K562 (cell line): Measurements from ENCODE around the gene ARMC12. TPM values are rescaled to one million over a fixed set of nuclear protein-coding genes. Genes with fewer than 3 reads are reported as not detected.

Source experiments
- ATAC-seq: fragments of 200-7000 bp; cut with Tn5 transposase; 3 replicates; pipeline ENCODE4 v1.9.1; 2020; ENCODE audit warnings: moderate library complexity
- BruUV-seq: library from RNA; stranded (reverse); fragments of 400-500 nt; replicated peaks from 2 replicates; lab custom pipeline; 2021; lab: Mats Ljungman, UMichigan
- CTCF ChIA-PET: fragments of 300-600 bp; formaldehyde crosslinking; extraction: SDS; loops from one replicate; lab custom pipeline; 2021; ENCODE audit warnings: low intra/inter-chr PET ratio; lab: Yijun Ruan, JAX
- POLR2A ChIA-PET: fragments of 300-600, 350-650 bp; sonication (Branson Sonifier 250); formaldehyde crosslinking; extraction: SDS; loops from one replicate; lab custom pipeline; 2021; ENCODE audit warnings: antibody characterized with exemption, inconsistent platforms; lab: Yijun Ruan, JAX
- DNase-seq, 4 experiments: peaks; one replicate each; pipeline versions ENCODE4 v3.0.0 to v3.0.0-alpha.2; 2011 to 2018; ENCODE audit warnings: low spot score in 3 of 4, mixed read lengths in 3 of 4; ENCODE audit errors: extremely low read depth in 1 of 4
- FAIRE-seq: peaks from 2 replicates; lab custom pipeline; 2011; peaks lifted over from hg19 to GRCh38; lab: Jason Lieb, UNC
- H2AFZ ChIP-seq: 2 replicates; pipeline ENCODE4 v1.6.0; 2011; ENCODE audit warnings: low read depth, low read length, control low read depth, inconsistent platforms
- H3K27ac ChIP-seq: fragments of 200-600 bp; 3 replicates; pipeline ENCODE4 v1.8.0; 2011; ENCODE audit warnings: low read depth, mild to moderate bottlenecking, control low read depth, inconsistent platforms, low read length, moderate library complexity, mixed read lengths; ENCODE audit errors: extremely low read depth
- H3K27me3 ChIP-seq, 2 experiments: fragments of 300-600 bp in 1 of 2; 2 replicates in 1 of 2; 3 replicates in 1 of 2; pipeline versions ENCODE4 v1.6.0 to v1.8.0; 2011; ENCODE audit warnings: inconsistent platforms in 2 of 2, low read length in 2 of 2, mild to moderate bottlenecking in 1 of 2, mixed read lengths in 1 of 2, moderate library complexity in 1 of 2; ENCODE audit not compliant: control insufficient read depth in 2 of 2, insufficient read depth in 2 of 2
- H3K36me3 ChIP-seq: fragments of 300-600 bp; 3 replicates; pipeline ENCODE4 v1.8.0; 2011; ENCODE audit warnings: mild to moderate bottlenecking, low read length, inconsistent platforms; ENCODE audit not compliant: control insufficient read depth, insufficient read depth
- H3K4me1 ChIP-seq, 2 experiments: fragments of 200-600 bp in 1 of 2; replicated peaks in 1 of 2; 2 replicates in 1 of 2; 3 replicates in 1 of 2; pipeline versions ENCODE4 v1.5.1 to v1.8.0; 2011; ENCODE audit warnings: inconsistent platforms in 2 of 2, low read length in 2 of 2, mild to moderate bottlenecking in 1 of 2, mixed read lengths in 1 of 2, moderate library complexity in 1 of 2; ENCODE audit not compliant: control insufficient read depth in 2 of 2, insufficient read depth in 2 of 2
- H3K4me2 ChIP-seq: 2 replicates; pipeline ENCODE4 v1.6.1; 2011; ENCODE audit warnings: low read length, control low read depth, inconsistent platforms, mixed read lengths; ENCODE audit not compliant: insufficient read depth
- H3K4me3 ChIP-seq: fragments of 200-600 bp; sonication (generic), shearing (Covaris generic); 2 replicates; pipeline ENCODE4 v1.5.1; 2016; ENCODE audit warnings: control low read depth, inconsistent platforms
- H3K79me2 ChIP-seq: fragments of 200-600 bp; 3 replicates; pipeline ENCODE4 v1.8.0; 2011; ENCODE audit warnings: low read length, inconsistent platforms; ENCODE audit not compliant: control insufficient read depth, insufficient read depth
- H3K9ac ChIP-seq, 2 experiments: 2 replicates each; pipeline versions ENCODE4 v1.6.0 to v1.6.1; 2011; ENCODE audit warnings: low read depth in 2 of 2, low read length in 2 of 2, control low read depth in 1 of 2, inconsistent platforms in 1 of 2, mild to moderate bottlenecking in 1 of 2, mixed read lengths in 1 of 2; ENCODE audit not compliant: insufficient read depth in 1 of 2
- H3K9me1 ChIP-seq: one replicate; pipeline ENCODE4 v1.6.0; 2011; ENCODE audit warnings: inconsistent platforms, mild to moderate bottlenecking, low read length, moderate library complexity; ENCODE audit not compliant: control insufficient read depth, insufficient read depth
- H3K9me3 ChIP-seq: replicated peaks from 2 replicates; pipeline ENCODE4 v1.5.1; 2011; ENCODE audit warnings: low read depth, low read length, inconsistent platforms; ENCODE audit not compliant: control insufficient read depth, insufficient read depth
- H4K20me1 ChIP-seq: replicated peaks from 2 replicates; pipeline ENCODE4 v1.6.1; 2011; ENCODE audit warnings: low read length, inconsistent platforms, mixed read lengths; ENCODE audit not compliant: control insufficient read depth, insufficient read depth
- CBFA2T2 ChIP-seq: fragments of 450-650 bp; conservative IDR thresholded peaks from 2 replicates; pipeline ENCODE4 v1.6.1; 2017; ENCODE audit warnings: mild to moderate bottlenecking
- EGR1 ChIP-seq: fragments of 450-650 bp; conservative IDR thresholded peaks from 2 replicates; pipeline ENCODE4 v1.6.1; 2017; ENCODE audit warnings: mild to moderate bottlenecking
- L3MBTL2 ChIP-seq: fragments of 450-650 bp; IDR thresholded peaks from 2 replicates; pipeline ENCODE4 v1.6.1; 2016; ENCODE audit warnings: mild to moderate bottlenecking, moderate library complexity
- MAZ ChIP-seq, 2 experiments: fragments of 450-650 bp in 1 of 2; sonication (generic) in 1 of 2; formaldehyde crosslinking; IDR thresholded peaks in 1 of 2; conservative IDR thresholded peaks in 1 of 2; 2 replicates each; pipeline versions ENCODE4 v1.4.0 to v1.5.0; 2020; ENCODE audit warnings: mild to moderate bottlenecking in 1 of 2, missing genetic modification reagents in 1 of 2
- PCBP1 ChIP-seq: fragments of 200-400 bp; formaldehyde crosslinking; IDR thresholded peaks from 2 replicates; pipeline ENCODE4 v1.6.1; 2018; ENCODE audit warnings: mild to moderate bottlenecking, low read depth, low read length; ENCODE audit not compliant: poor library complexity, severe bottlenecking
- RAD51 ChIP-seq: fragments of 450-650 bp; IDR thresholded peaks from 2 replicates; pipeline ENCODE4 v1.7.1; 2016; ENCODE audit warnings: low read depth, mild to moderate bottlenecking, borderline replicate concordance
- SRSF9 ChIP-seq: fragments of 200-400 bp; formaldehyde crosslinking; IDR thresholded peaks from 2 replicates; pipeline ENCODE4 v1.6.1; 2017; ENCODE audit warnings: low read depth, low read length, borderline replicate concordance
- STAG1 ChIP-seq: sonication (generic); formaldehyde crosslinking; IDR thresholded peaks from 2 replicates; pipeline ENCODE4 v1.5.0; 2020; ENCODE audit warnings: missing genetic modification reagents, borderline replicate concordance
- ZBTB7A ChIP-seq: IDR thresholded peaks from 2 replicates; pipeline ENCODE4 v1.6.1; 2011; ENCODE audit warnings: low read depth, mild to moderate bottlenecking, low read length, moderate library complexity, borderline replicate concordance; ENCODE audit not compliant: control insufficient read depth
- WGBS: fragments of 100-300 bp; shearing (Covaris generic); methylation state at CpG from one replicate; pipeline ENCODE4 v1.1.6; 2016; ENCODE audit warnings: low coverage, mixed read lengths; ENCODE audit not compliant: insufficient coverage; ENCODE audit errors: missing lambda C conversion rate; 5-methylcytosine and 5-hydroxymethylcytosine counted together
- in situ Hi-C: fragments of 300-500 bp; cut with MboI; formaldehyde crosslinking; loops from 4 replicates; pipeline ENCODE4 v1.15.0; 2018; ENCODE audit warnings: inconsistent platforms, mixed read lengths
- intact Hi-C: fragments of 100-400 bp; cut with micrococcal nuclease; formaldehyde crosslinking; loops from 2 replicates; pipeline ENCODE4 v1.14.2; 2022
- polyA plus RNA-seq, 8 experiments: library from polyadenylated mRNA; depleted of rRNA in 4 of 8; stranded (reverse) in 5 of 8; unstranded in 3 of 8; fragments of >200 nt; fragmentation: Nextera tagmentation in 2 of 8; fragmentation: Illumina TruSeq in 1 of 8; extraction: Ambion mirVana in 2 of 8; extraction: Trizol in 1 of 8; gene quantifications; 2 replicates each; pipeline versions ENCODE4 v1.2.1 to v1.2.3, GENCODE V29; 2011 to 2014; ENCODE audit warnings: inconsistent platforms in 1 of 8, missing spikeins in 1 of 8
- total RNA-seq, 7 experiments: library from RNA; depleted of rRNA in 6 of 7; stranded (reverse); fragments of >200 nt in 6 of 7; fragmentation: Illumina TruSeq in 2 of 7; extraction: Trizol in 2 of 7; gene quantifications; 2 replicates each; pipeline versions ENCODE4 v1.2.1 to v1.2.3, GENCODE V29; 2011 to 2021; ENCODE audit warnings: low replicate concordance in 1 of 7
- TF ChIP-seq, protein P1 (sequence below), 2 experiments: IDR thresholded peaks; 2 replicates each; pipeline ENCODE4 v1.6.1; 2011; ENCODE audit warnings: borderline replicate concordance in 1 of 2, control low read depth in 1 of 2, low read depth in 1 of 2, low read length in 1 of 2, mild to moderate bottlenecking in 1 of 2, mixed read lengths in 1 of 2, moderate library complexity in 1 of 2; ENCODE audit not compliant: insufficient read depth in 1 of 2, insufficient read length in 1 of 2, poor library complexity in 1 of 2, severe bottlenecking in 1 of 2; ENCODE audit errors: extremely low read depth in 1 of 2
- TF ChIP-seq, protein P2 (sequence below): sonication (generic); formaldehyde crosslinking; IDR thresholded peaks from 2 replicates; pipeline ENCODE4 v1.9.0; 2022; ENCODE audit warnings: mild to moderate bottlenecking, missing genetic modification reagents
- TF ChIP-seq, protein P3 (sequence below): sonication (generic); formaldehyde crosslinking; IDR thresholded peaks from 2 replicates; pipeline ENCODE4 v1.5.0; 2020; ENCODE audit warnings: missing genetic modification reagents

Gene ARMC12
- total and polyA plus RNA-seq, 9 of the 15 experiments (the other 6 are each of a cell fraction or from before 2014, with no cell fraction given) = 0.09 to 0.58 (median 0.31) TPM; not detected in 3

DNA sequence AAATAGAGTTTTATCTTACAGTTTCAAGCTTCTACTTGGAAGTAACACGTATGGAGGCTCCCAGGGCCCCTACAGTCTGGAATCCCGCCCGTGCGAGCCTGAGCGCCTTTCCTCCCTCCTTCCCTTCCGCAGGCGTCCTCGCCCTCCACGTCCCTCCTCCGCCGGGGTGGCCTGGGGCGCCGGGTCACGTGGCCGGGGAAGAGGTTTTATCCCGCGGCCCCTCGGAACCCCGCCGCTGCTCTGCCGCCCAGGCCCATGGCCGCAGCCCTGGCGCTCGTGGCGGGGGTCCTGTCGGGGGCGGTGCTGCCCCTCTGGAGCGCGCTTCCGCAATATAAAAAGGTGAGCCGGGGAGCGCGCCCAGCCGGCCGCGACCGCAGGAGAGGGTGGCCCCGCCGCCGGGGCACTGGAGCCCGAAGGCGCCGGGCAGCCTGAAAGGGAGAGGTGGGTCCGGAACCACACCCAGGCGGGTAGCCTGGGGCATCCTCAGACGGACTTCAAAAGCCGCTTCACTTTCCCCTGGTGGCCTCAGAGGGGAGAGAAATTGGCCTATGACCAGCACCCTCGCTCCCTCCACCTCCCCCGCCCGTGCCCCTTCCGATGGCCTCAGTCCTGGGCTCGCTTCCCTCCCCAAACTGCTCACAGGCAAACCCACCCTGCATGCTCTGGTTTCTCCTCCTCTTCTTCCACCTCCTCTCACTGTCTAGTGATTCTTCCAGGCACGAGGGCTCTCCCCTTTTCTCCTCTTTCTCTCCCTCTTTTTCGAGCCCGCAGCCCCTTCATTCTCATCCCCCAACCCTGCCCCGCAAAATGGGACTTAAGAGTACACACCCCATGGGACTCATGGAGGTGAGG is 39.8 kb downstream of the ARMC12 start, which contains the start of gene CLPSL2:
CLPSL2 (plus strand) TSS at position 235 of the 852 bp plus-strand sequence; CDS start at position 256, 21 bp downstream.
- peak within 1 kb of the TSS in 1 of 2 experiments; percentile 73; a peak in 1 of 4 replicates for H3K9ac ChIP-seq
- in situ Hi-C loops = no loop called here
- H3K27ac ChIP-seq = no peak within 1 kb of the TSS

More for the DNA sequence above, 39.8 kb downstream of the ARMC12 start, which contains the start of gene CLPSL2:
- peak within 1 kb of the TSS; percentile 33; the same call in 1 of the 2 replicates for H3K4me2 ChIP-seq
- ChIA-PET POLR2A (interaction anchor here (0.6 to 0.9 kb wide), 2 partner anchors 11 to 13 kb away, joined by 3 read pairs; no protein-coding TSS in a partner anchor), CTCF (no interaction called here)
- H2AFZ ChIP-seq = peak within 1 kb of the TSS; percentile 44; the same call in 1 of the 2 replicates
- peak within 1 kb of the TSS; percentile 35 for H3K4me3 ChIP-seq
- 0 out of 2 replicates have a peak, but pooled peaks cover 4% of the 10 kb centered on the region for H4K20me1 ChIP-seq
- TF ChIP-seq, protein P1, sequence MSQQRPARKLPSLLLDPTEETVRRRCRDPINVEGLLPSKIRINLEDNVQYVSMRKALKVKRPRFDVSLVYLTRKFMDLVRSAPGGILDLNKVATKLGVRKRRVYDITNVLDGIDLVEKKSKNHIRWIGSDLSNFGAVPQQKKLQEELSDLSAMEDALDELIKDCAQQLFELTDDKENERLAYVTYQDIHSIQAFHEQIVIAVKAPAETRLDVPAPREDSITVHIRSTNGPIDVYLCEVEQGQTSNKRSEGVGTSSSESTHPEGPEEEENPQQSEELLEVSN (IDR thresholded peaks at IDR 0.05; ENCODE audit: borderline replicate concordance in 1 of 2, extremely low read depth in 1 of 2, insufficient read depth in 1 of 2, insufficient read length in 1 of 2, low read depth in 1 of 2, low read length in 1 of 2, poor library complexity in 1 of 2, severe bottlenecking in 1 of 2) = peak in 1 of 2 experiments; percentile 39
- TF ChIP-seq, protein P2, sequence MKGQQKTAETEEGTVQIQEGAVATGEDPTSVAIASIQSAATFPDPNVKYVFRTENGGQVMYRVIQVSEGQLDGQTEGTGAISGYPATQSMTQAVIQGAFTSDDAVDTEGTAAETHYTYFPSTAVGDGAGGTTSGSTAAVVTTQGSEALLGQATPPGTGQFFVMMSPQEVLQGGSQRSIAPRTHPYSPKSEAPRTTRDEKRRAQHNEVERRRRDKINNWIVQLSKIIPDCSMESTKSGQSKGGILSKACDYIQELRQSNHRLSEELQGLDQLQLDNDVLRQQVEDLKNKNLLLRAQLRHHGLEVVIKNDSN = peak; percentile 63
- TF ChIP-seq RAD51 (peak; percentile 58; the same call in 1 of the 2 replicates), STAG1 (CRISPR knock-in tag) (no peak), PCBP1 (peak; percentile 36), CBFA2T2 (no peak), ZBTB7A (peak; percentile 49; the same call in 1 of the 2 replicates), SRSF9 (no peak), EGR1 (peak; percentile 65), L3MBTL2 (peak; percentile 38; the same call in 1 of the 2 replicates), MAZ (CRISPR knock-in tag; conservative IDR thresholded peaks at IDR 0.05 in 1 of 2, IDR thresholded peaks at IDR 0.05 in 1 of 2) (0 out of 4 replicates have a peak, but pooled peaks of 1 of the 2 experiments have one; percentile 21)
- TF ChIP-seq, protein P3, sequence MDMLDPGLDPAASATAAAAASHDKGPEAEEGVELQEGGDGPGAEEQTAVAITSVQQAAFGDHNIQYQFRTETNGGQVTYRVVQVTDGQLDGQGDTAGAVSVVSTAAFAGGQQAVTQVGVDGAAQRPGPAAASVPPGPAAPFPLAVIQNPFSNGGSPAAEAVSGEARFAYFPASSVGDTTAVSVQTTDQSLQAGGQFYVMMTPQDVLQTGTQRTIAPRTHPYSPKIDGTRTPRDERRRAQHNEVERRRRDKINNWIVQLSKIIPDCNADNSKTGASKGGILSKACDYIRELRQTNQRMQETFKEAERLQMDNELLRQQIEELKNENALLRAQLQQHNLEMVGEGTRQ (CRISPR knock-in tag) = peak; percentile 82
- peaks cover 0 to 7% of the 10 kb centered on the region in 2 experiments; a peak in 2 of 5 replicates for H3K4me1 ChIP-seq
- no peaks in the 10 kb centered on the region for H3K9me1 ChIP-seq
- no peaks in the 10 kb centered on the region for H3K9me3 ChIP-seq
- FAIRE-seq = no peak
- peak in 3 of 4 experiments; percentile 28 to 58 (median 56) for DNase-seq
- H3K36me3 ChIP-seq = no peaks in the 10 kb centered on the region
- intact Hi-C loops = no loop called here
- H3K79me2 ChIP-seq = no peaks in the 10 kb centered on the region
- H3K27me3 ChIP-seq = peaks cover 40 to 79% of the 10 kb centered on the region in 2 experiments
- peak; percentile 70 for ATAC-seq
- BruUV-seq = no TSS peak
- 7% methylated on average over 32 of the region's 56 CpGs for WGBS
